K562 (cell line): ENCODE data around the gene TLN1. TPM values are rescaled to one million over a fixed set of nuclear protein-coding genes. Genes with fewer than 3 reads are reported as not detected.
A peak's percentile ranks its signal among the peaks of the same experiment; 100 is the strongest.

Experiments used
- BCOR ChIP-seq: fragments of 450-650 bp; IDR thresholded peaks from 2 replicates; pipeline ENCODE4 v1.6.1; 2016
- BRD9 ChIP-seq: fragments of 450-650 bp; IDR thresholded peaks from 2 replicates; pipeline ENCODE4 v1.6.1; 2018; ENCODE audit warnings: low read depth; ENCODE audit not compliant: partially characterized antibody
- CHD1 ChIP-seq: fragments of 200-600 bp; sonication (generic); IDR thresholded peaks from one replicate; pipeline ENCODE4 v1.6.1; 2012; ENCODE audit warnings: mild to moderate bottlenecking, moderate library complexity, low read length, inconsistent platforms
- CXXC5 ChIP-seq: fragments of 250-450 bp; sonication (Bioruptor Pico); IDR thresholded peaks from 2 replicates; pipeline ENCODE4 v1.8.0; 2022; ENCODE audit warnings: inconsistent platforms, mild to moderate bottlenecking, moderate library complexity
- ETV6 ChIP-seq, 3 experiments: fragments of 150-350 bp in 1 of 3; sonication (generic) in 1 of 3; formaldehyde crosslinking in 1 of 3; IDR thresholded peaks; 2 replicates each; pipeline versions ENCODE4 v1.6.1 to v1.8.0; 2014 to 2022; ENCODE audit warnings: borderline replicate concordance in 2 of 3, low read depth in 2 of 3, antibody characterized with exemption in 1 of 3, low read length in 1 of 3, mild to moderate bottlenecking in 1 of 3, missing genetic modification reagents in 1 of 3
- JUND ChIP-seq, 2 experiments: IDR thresholded peaks; 2 replicates in 1 of 2; 3 replicates in 1 of 2; pipeline ENCODE4 v1.6.1; 2011; ENCODE audit warnings: borderline replicate concordance in 2 of 2, low read depth in 2 of 2, low read length in 2 of 2, improper control_type of control experiment in 1 of 2, missing biosample characterization in 1 of 2, missing genetic modification characterization in 1 of 2, missing genetic modification reagents in 1 of 2
- MAZ ChIP-seq, 2 experiments: fragments of 450-650 bp in 1 of 2; sonication (generic) in 1 of 2; formaldehyde crosslinking; IDR thresholded peaks in 1 of 2; conservative IDR thresholded peaks in 1 of 2; 2 replicates each; pipeline versions ENCODE4 v1.4.0 to v1.5.0; 2020; ENCODE audit warnings: mild to moderate bottlenecking in 1 of 2, missing genetic modification reagents in 1 of 2
- TEAD4 ChIP-seq, 2 experiments: sonication (generic) in 1 of 2; formaldehyde crosslinking in 1 of 2; IDR thresholded peaks; 2 replicates each; pipeline versions ENCODE4 v1.6.1 to v1.8.0; 2012 to 2022; ENCODE audit warnings: borderline replicate concordance in 1 of 2, inconsistent platforms in 1 of 2, low read length in 1 of 2, mild to moderate bottlenecking in 1 of 2, missing genetic modification reagents in 1 of 2
- ZEB2 ChIP-seq: fragments of 450-650 bp; IDR thresholded peaks from 2 replicates; pipeline ENCODE4 v1.6.1; 2016
- ZNF717 ChIP-seq: fragments of 250-450 bp; sonication (Bioruptor Pico); IDR thresholded peaks from 2 replicates; pipeline ENCODE4 v1.5.0; 2021
- polyA plus RNA-seq, 8 experiments: library from polyadenylated mRNA; depleted of rRNA in 4 of 8; stranded (reverse) in 5 of 8; unstranded in 3 of 8; fragments of >200 nt; fragmentation: Nextera tagmentation in 2 of 8; fragmentation: Illumina TruSeq in 1 of 8; extraction: Ambion mirVana in 2 of 8; extraction: Trizol in 1 of 8; gene quantifications; 2 replicates each; pipeline versions ENCODE4 v1.2.1 to v1.2.3, GENCODE V29; 2011 to 2014; ENCODE audit warnings: inconsistent platforms in 1 of 8, missing spikeins in 1 of 8
- total RNA-seq, 7 experiments: library from RNA; depleted of rRNA in 6 of 7; stranded (reverse); fragments of >200 nt in 6 of 7; fragmentation: Illumina TruSeq in 2 of 7; extraction: Trizol in 2 of 7; gene quantifications; 2 replicates each; pipeline versions ENCODE4 v1.2.1 to v1.2.3, GENCODE V29; 2011 to 2021; ENCODE audit warnings: low replicate concordance in 1 of 7
- TF ChIP-seq, protein P1 (sequence below): sonication (generic); formaldehyde crosslinking; IDR thresholded peaks from 2 replicates; pipeline ENCODE4 v1.8.0; 2022; ENCODE audit warnings: mild to moderate bottlenecking, missing genetic modification reagents, borderline replicate concordance
- TF ChIP-seq, protein P2 (sequence below): sonication (generic); formaldehyde crosslinking; IDR thresholded peaks from 2 replicates; pipeline ENCODE4 v1.8.1; 2023; ENCODE audit warnings: mild to moderate bottlenecking, missing genetic modification reagents
- TF ChIP-seq, protein P3 (sequence below): conservative IDR thresholded peaks from 2 replicates; pipeline ENCODE4 v1.6.1; 2011; ENCODE audit warnings: low read depth, mild to moderate bottlenecking, low read length; ENCODE audit not compliant: control insufficient read depth
- TF ChIP-seq, protein P4 (sequence below), 2 experiments: fragments of 450-650 bp; conservative IDR thresholded peaks; 2 replicates each; pipeline ENCODE4 v1.6.1; 2017; ENCODE audit warnings: mild to moderate bottlenecking in 2 of 2, moderate library complexity in 2 of 2
- TF ChIP-seq, protein P5 (sequence below), 2 experiments: fragments of 450-650 bp in 1 of 2; sonication (generic) in 1 of 2; formaldehyde crosslinking in 1 of 2; IDR thresholded peaks in 1 of 2; conservative IDR thresholded peaks in 1 of 2; 2 replicates each; pipeline versions ENCODE4 v1.6.1 to v1.8.1; 2016 to 2023; ENCODE audit warnings: mild to moderate bottlenecking in 2 of 2, moderate library complexity in 2 of 2, inconsistent platforms in 1 of 2, missing genetic modification reagents in 1 of 2

Gene TLN1
- total and polyA plus RNA-seq, 9 of the 15 experiments (the other 6 are each of a cell fraction or from before 2014, with no cell fraction given): 3.6 to 240 (median 54.8) TPM

DNA sequence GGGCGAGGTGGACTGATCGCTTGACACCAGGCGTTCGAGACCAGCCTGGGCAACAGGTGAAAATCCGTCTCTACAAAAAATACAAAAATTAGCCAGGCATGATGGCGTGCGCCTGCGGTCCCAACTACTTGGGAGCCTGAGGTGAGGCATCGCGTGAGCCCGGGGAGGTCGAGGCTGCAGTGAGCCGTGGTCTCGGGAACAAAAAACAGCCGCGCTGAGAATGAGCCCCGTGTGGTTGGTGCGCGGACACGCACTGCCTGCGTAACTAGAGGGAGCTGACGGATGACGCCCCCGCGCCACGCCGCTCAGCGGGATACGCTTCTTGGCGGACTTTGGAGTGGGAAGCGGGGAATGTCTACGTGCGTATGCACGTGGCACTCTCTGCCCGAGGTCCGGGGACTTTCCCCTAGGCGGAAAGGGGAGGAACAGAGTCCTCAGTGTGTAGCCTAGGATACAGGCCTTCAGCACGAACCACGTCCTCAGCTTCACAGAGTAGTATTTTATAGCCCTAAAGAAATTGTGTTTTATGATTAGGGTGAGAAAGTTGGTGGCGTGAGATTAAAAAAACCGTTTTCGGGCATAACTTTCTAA lies 74.4 kb downstream of the TLN1 start, which contains the start of gene RMRP (continued):
- peak; percentile 86 for TF ChIP-seq TEAD4 (IDR thresholded peaks at IDR 0.05; ENCODE audit: low read length)
- peak; percentile 63; the same call in 1 of the 2 replicates for TF ChIP-seq TEAD4 (CRISPR knock-in tag; IDR thresholded peaks at IDR 0.05; ENCODE audit: borderline replicate concordance)
- peak; percentile 53; the same call in 1 of the 2 replicates for TF ChIP-seq ZEB2
- peak; percentile 34 to 64; a peak in 2 of 4 replicates for TF ChIP-seq MAZ (CRISPR knock-in tag; conservative IDR thresholded peaks at IDR 0.05 in 1 of 2, IDR thresholded peaks at IDR 0.05 in 1 of 2)
- TF ChIP-seq, protein P1, sequence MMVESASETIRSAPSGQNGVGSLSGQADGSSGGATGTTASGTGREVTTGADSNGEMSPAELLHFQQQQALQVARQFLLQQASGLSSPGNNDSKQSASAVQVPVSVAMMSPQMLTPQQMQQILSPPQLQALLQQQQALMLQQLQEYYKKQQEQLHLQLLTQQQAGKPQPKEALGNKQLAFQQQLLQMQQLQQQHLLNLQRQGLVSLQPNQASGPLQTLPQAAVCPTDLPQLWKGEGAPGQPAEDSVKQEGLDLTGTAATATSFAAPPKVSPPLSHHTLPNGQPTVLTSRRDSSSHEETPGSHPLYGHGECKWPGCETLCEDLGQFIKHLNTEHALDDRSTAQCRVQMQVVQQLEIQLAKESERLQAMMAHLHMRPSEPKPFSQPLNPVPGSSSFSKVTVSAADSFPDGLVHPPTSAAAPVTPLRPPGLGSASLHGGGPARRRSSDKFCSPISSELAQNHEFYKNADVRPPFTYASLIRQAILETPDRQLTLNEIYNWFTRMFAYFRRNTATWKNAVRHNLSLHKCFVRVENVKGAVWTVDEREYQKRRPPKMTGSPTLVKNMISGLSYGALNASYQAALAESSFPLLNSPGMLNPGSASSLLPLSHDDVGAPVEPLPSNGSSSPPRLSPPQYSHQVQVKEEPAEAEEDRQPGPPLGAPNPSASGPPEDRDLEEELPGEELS: 0 out of 2 replicates have a peak, but pooled peaks have one; percentile 30
- TF ChIP-seq CXXC5 (CRISPR knock-in tag): peak; percentile 99
- TF ChIP-seq ZNF717 (CRISPR knock-in tag): no peak
- TF ChIP-seq, protein P2, sequence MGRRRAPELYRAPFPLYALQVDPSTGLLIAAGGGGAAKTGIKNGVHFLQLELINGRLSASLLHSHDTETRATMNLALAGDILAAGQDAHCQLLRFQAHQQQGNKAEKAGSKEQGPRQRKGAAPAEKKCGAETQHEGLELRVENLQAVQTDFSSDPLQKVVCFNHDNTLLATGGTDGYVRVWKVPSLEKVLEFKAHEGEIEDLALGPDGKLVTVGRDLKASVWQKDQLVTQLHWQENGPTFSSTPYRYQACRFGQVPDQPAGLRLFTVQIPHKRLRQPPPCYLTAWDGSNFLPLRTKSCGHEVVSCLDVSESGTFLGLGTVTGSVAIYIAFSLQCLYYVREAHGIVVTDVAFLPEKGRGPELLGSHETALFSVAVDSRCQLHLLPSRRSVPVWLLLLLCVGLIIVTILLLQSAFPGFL (CRISPR knock-in tag): no peak
- TF ChIP-seq, protein P3, sequence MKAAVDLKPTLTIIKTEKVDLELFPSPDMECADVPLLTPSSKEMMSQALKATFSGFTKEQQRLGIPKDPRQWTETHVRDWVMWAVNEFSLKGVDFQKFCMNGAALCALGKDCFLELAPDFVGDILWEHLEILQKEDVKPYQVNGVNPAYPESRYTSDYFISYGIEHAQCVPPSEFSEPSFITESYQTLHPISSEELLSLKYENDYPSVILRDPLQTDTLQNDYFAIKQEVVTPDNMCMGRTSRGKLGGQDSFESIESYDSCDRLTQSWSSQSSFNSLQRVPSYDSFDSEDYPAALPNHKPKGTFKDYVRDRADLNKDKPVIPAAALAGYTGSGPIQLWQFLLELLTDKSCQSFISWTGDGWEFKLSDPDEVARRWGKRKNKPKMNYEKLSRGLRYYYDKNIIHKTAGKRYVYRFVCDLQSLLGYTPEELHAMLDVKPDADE: 0 out of 2 replicates have a peak, but pooled peaks have one; percentile 73
- TF ChIP-seq BCOR: peak; percentile 68; the same call in 1 of the 2 replicates
- TF ChIP-seq, protein P4, sequence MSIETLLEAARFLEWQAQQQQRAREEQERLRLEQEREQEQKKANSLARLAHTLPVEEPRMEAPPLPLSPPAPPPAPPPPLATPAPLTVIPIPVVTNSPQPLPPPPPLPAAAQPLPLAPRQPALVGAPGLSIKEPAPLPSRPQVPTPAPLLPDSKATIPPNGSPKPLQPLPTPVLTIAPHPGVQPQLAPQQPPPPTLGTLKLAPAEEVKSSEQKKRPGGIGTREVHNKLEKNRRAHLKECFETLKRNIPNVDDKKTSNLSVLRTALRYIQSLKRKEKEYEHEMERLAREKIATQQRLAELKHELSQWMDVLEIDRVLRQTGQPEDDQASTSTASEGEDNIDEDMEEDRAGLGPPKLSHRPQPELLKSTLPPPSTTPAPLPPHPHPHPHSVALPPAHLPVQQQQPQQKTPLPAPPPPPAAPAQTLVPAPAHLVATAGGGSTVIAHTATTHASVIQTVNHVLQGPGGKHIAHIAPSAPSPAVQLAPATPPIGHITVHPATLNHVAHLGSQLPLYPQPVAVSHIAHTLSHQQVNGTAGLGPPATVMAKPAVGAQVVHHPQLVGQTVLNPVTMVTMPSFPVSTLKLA (conservative IDR thresholded peaks at IDR 0.05): peak; percentile 97 to 98
- peak; percentile 71 for TF ChIP-seq JUND (IDR thresholded peaks at IDR 0.05; ENCODE audit: borderline replicate concordance, low read depth, low read length)
- peak; percentile 58; the same call in 1 of the 3 replicates for TF ChIP-seq JUND (tag; IDR thresholded peaks at IDR 0.05; ENCODE audit: borderline replicate concordance, low read depth, low read length)
- TF ChIP-seq CHD1: peak; percentile 51
- peak; percentile 69 for TF ChIP-seq BRD9
- TF ChIP-seq, protein P5, sequence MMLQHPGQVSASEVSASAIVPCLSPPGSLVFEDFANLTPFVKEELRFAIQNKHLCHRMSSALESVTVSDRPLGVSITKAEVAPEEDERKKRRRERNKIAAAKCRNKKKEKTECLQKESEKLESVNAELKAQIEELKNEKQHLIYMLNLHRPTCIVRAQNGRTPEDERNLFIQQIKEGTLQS (IDR thresholded peaks at IDR 0.05): peak; percentile 37; the same call in 1 of the 2 replicates
- TF ChIP-seq, protein P5 (CRISPR knock-in tag; conservative IDR thresholded peaks at IDR 0.05): no peak
- peak in 1 of 2 experiments; percentile 20; a peak in 1 of 4 replicates for TF ChIP-seq ETV6 (IDR thresholded peaks at IDR 0.05; ENCODE audit: borderline replicate concordance in 1 of 2, low read depth in 2 of 2, low read length in 1 of 2)
- TF ChIP-seq ETV6 (CRISPR knock-in tag; IDR thresholded peaks at IDR 0.05; ENCODE audit: borderline replicate concordance): no peak
